GM19395 (cell line): Measurements from ENCODE around the gene DMBX1.

Experiments
- ATAC-seq: cut with Tn5 transposase; IDR thresholded peaks from one replicate; pipeline ENCODE4 v1.9.1; 2021; ENCODE audit warnings: mild to moderate bottlenecking, moderate library complexity; ENCODE audit not compliant: unreplicated experiment

Gene DMBX1

GRCh38 chr1:46480959-46481646 lies 8.5 kb upstream of the DMBX1 start:
- ATAC-seq: no peak

GRCh38 chr1:46481961-46482360 lies 7.7 kb upstream of the DMBX1 start:
- ATAC-seq: no peak

GRCh38 chr1:46483589-46483988 lies 6.0 kb upstream of the DMBX1 start:
- no peak for ATAC-seq

- ATAC-seq: no peak
These were observed 4.7 kb upstream of the DMBX1 start for GRCh38 chr1:46484783-46485490.

- ATAC-seq: no peak
These were observed 3.8 kb upstream of the DMBX1 start for GRCh38 chr1:46485564-46486431.

- ATAC-seq: no peak
These were observed 3.1 kb upstream of the DMBX1 start for GRCh38 chr1:46486432-46487015.

- ATAC-seq: no peak
These were observed 1.8 kb upstream of the DMBX1 start for GRCh38 chr1:46487818-46488218.

GRCh38 chr1:46488343-46489168 lies 1.1 kb upstream of the DMBX1 start:
- no peak for ATAC-seq

GRCh38 chr1:46489169-46489637 lies 433 bp upstream of the DMBX1 start:
- ATAC-seq: no peak

GRCh38 chr1:46490406-46490655 lies 695 bp downstream of the DMBX1 start:
- no peak for ATAC-seq

- ATAC-seq: no peak
These were observed 1.2 kb downstream of the DMBX1 start for GRCh38 chr1:46490656-46491442.

- no peak for ATAC-seq
These were observed 2.0 kb downstream of the DMBX1 start for GRCh38 chr1:46491443-46492268.

- no peak for ATAC-seq
These were observed 2.7 kb downstream of the DMBX1 start for GRCh38 chr1:46492269-46492853.

- ATAC-seq: no peak
These were observed 3.2 kb downstream of the DMBX1 start for GRCh38 chr1:46492871-46493270.

- ATAC-seq: no peak
These were observed 3.8 kb downstream of the DMBX1 start for GRCh38 chr1:46493316-46494032.

- ATAC-seq: no peak
These were observed 5.3 kb downstream of the DMBX1 start for GRCh38 chr1:46494910-46495309.

- ATAC-seq: no peak
These were observed 6.1 kb downstream of the DMBX1 start for GRCh38 chr1:46495778-46496177.

GRCh38 chr1:46496505-46496904 lies 6.9 kb downstream of the DMBX1 start:
- ATAC-seq: no peak
